H9 (cell line): ENCODE data around the gene L3MBTL4. TPM values are rescaled to one million over a fixed set of nuclear protein-coding genes. Genes with fewer than 3 reads are reported as not detected.

Experiments used
- DNase-seq: peaks from one replicate; pipeline ENCODE4 v3.0.0-alpha.2; 2017
- H2AFZ ChIP-seq: one replicate; pipeline ENCODE4 v1.6.1; 2013; ENCODE audit warnings: mild to moderate bottlenecking, low read length, control low read depth, moderate library complexity
- H2AK5ac ChIP-seq: 2 replicates; pipeline ENCODE4 v1.6.1; 2013; ENCODE audit warnings: low read length, control low read depth, mixed read lengths; ENCODE audit not compliant: insufficient read length
- H2BK120ac ChIP-seq: one replicate; pipeline ENCODE4 v1.6.1; 2013; ENCODE audit warnings: low read depth, mild to moderate bottlenecking, low read length, control low read depth, inconsistent platforms; ENCODE audit not compliant: poor library complexity, severe bottlenecking
- H2BK12ac ChIP-seq: 2 replicates; pipeline ENCODE4 v1.6.1; 2013; ENCODE audit warnings: low read length, control low read depth, mixed read lengths, low read depth; ENCODE audit not compliant: insufficient read length
- H2BK15ac ChIP-seq: 2 replicates; pipeline ENCODE4 v1.6.1; 2013; ENCODE audit warnings: low read depth, low read length, control low read depth
- H2BK20ac ChIP-seq: one replicate; pipeline ENCODE4 v1.6.1; 2013; ENCODE audit warnings: low read depth, mild to moderate bottlenecking, low read length, control low read depth, inconsistent platforms; ENCODE audit not compliant: poor library complexity, severe bottlenecking
- H2BK5ac ChIP-seq: 2 replicates; pipeline ENCODE4 v1.6.1; 2013; ENCODE audit warnings: low read length, control low read depth, mixed read lengths; ENCODE audit not compliant: insufficient read length
- H3K14ac ChIP-seq: 2 replicates; pipeline ENCODE4 v1.6.1; 2013; ENCODE audit warnings: low read length, control low read depth; ENCODE audit not compliant: insufficient read depth
- H3K18ac ChIP-seq: 2 replicates; pipeline ENCODE4 v1.6.1; 2013; ENCODE audit warnings: low read depth, mild to moderate bottlenecking, mixed read lengths, low read length, control low read depth; ENCODE audit not compliant: insufficient read length
- H3K23ac ChIP-seq: 2 replicates; pipeline ENCODE4 v1.6.1; 2013; ENCODE audit warnings: low read length, control low read depth, mixed read lengths, low read depth; ENCODE audit not compliant: insufficient read length
- H3K23me2 ChIP-seq: 2 replicates; pipeline ENCODE4 v1.6.1; 2013; ENCODE audit warnings: low read depth, mild to moderate bottlenecking, mixed read lengths, low read length, control low read depth; ENCODE audit not compliant: insufficient read length, poor library complexity, severe bottlenecking
- H3K27ac ChIP-seq: 2 replicates; pipeline ENCODE4 v1.5.1; 2013; ENCODE audit warnings: low read length, control low read depth, mixed read lengths, low read depth; ENCODE audit not compliant: insufficient read length
- H3K27me3 ChIP-seq: 2 replicates; pipeline ENCODE4 v1.6.1; 2013; ENCODE audit warnings: low read length, control low read depth, inconsistent platforms; ENCODE audit not compliant: insufficient read depth
- H3K4ac ChIP-seq: 2 replicates; pipeline ENCODE4 v1.6.1; 2013; ENCODE audit warnings: low read depth, mild to moderate bottlenecking, control low read depth, inconsistent platforms, low read length, moderate library complexity
- H3K4me1 ChIP-seq: 2 replicates; pipeline ENCODE4 v1.6.1; 2013; ENCODE audit warnings: low read length, control low read depth, inconsistent platforms; ENCODE audit not compliant: insufficient read depth
- H3K4me2 ChIP-seq: 2 replicates; pipeline ENCODE4 v1.6.1; 2013; ENCODE audit warnings: low read length, control low read depth, mixed read lengths; ENCODE audit not compliant: insufficient read length, insufficient read depth
- H3K56ac ChIP-seq: 2 replicates; pipeline ENCODE4 v1.6.1; 2013; ENCODE audit warnings: low read depth, mild to moderate bottlenecking, mixed read lengths, low read length, control low read depth; ENCODE audit not compliant: insufficient read length
- H3K79me1 ChIP-seq: 2 replicates; pipeline ENCODE4 v1.6.1; 2013; ENCODE audit warnings: low read depth, mild to moderate bottlenecking, moderate library complexity, low read length, control low read depth, inconsistent platforms; ENCODE audit not compliant: insufficient read depth, poor library complexity, severe bottlenecking
- H3K79me2 ChIP-seq: 2 replicates; pipeline ENCODE4 v1.6.1; 2013; ENCODE audit warnings: low read length, control low read depth, inconsistent platforms; ENCODE audit not compliant: insufficient read depth
- H3K9ac ChIP-seq: 2 replicates; pipeline ENCODE4 v1.6.1; 2013; ENCODE audit warnings: low read length, control low read depth, mixed read lengths; ENCODE audit not compliant: insufficient read length; ENCODE audit errors: extremely low read depth
- H3K9me3 ChIP-seq: one replicate; pipeline ENCODE4 v1.6.1; 2013; ENCODE audit warnings: low read depth, low read length, inconsistent platforms; ENCODE audit not compliant: control insufficient read depth
- H3T11ph ChIP-seq: one replicate; pipeline ENCODE4 v1.6.1; 2013; ENCODE audit warnings: mild to moderate bottlenecking, low read length, control low read depth, inconsistent platforms
- H4K20me1 ChIP-seq: one replicate; pipeline ENCODE4 v1.6.1; 2013; ENCODE audit not compliant: control insufficient read depth, insufficient read length, insufficient read depth
- H4K5ac ChIP-seq: 2 replicates; pipeline ENCODE4 v1.6.1; 2013; ENCODE audit warnings: low read depth, mild to moderate bottlenecking, mixed read lengths, low read length, control low read depth; ENCODE audit not compliant: insufficient read length
- H4K8ac ChIP-seq: replicated peaks from 2 replicates; pipeline ENCODE4 v1.6.1; 2013; ENCODE audit warnings: low read length, control low read depth, mixed read lengths, low read depth; ENCODE audit not compliant: insufficient read length
- H4K91ac ChIP-seq: 2 replicates; pipeline ENCODE4 v1.6.1; 2013; ENCODE audit warnings: low read depth, mild to moderate bottlenecking, moderate library complexity, mixed read lengths, low read length, control low read depth; ENCODE audit not compliant: insufficient read length
- H3K27ac Mint-ChIP-seq, 3 experiments: 2 replicates in 2 of 3; 3 replicates in 1 of 3; pipeline ENCODE4 v1.8.0; 2020 to 2021; ENCODE audit warnings: mixed read lengths in 3 of 3, mild to moderate bottlenecking in 1 of 3, moderate library complexity in 1 of 3
- H3K27me3 Mint-ChIP-seq: 2 replicates; pipeline ENCODE4 v1.8.0; 2021; ENCODE audit warnings: low read depth, mild to moderate bottlenecking, moderate library complexity, mixed read lengths
- H3K36me3 Mint-ChIP-seq, 3 experiments: 2 replicates in 2 of 3; 3 replicates in 1 of 3; pipeline ENCODE4 v1.8.0; 2020 to 2021; ENCODE audit warnings: low read depth in 3 of 3, mixed read lengths in 3 of 3; ENCODE audit not compliant: insufficient read depth in 1 of 3
- H3K4me1 Mint-ChIP-seq, 2 experiments: 2 replicates each; pipeline ENCODE4 v1.8.0; 2020; ENCODE audit warnings: mixed read lengths in 2 of 2
- H3K4me3 Mint-ChIP-seq, 2 experiments: 2 replicates in 1 of 2; 3 replicates in 1 of 2; pipeline ENCODE4 v1.8.0; 2020 to 2021; ENCODE audit warnings: mild to moderate bottlenecking in 2 of 2, mixed read lengths in 2 of 2, moderate library complexity in 1 of 2
- H3K9me3 Mint-ChIP-seq, 2 experiments: 2 replicates in 1 of 2; 3 replicates in 1 of 2; pipeline ENCODE4 v1.8.0; 2020; ENCODE audit warnings: mild to moderate bottlenecking in 2 of 2, mixed read lengths in 2 of 2, moderate library complexity in 1 of 2
- WGBS: extraction: QIAGEN DNeasy Blood & Tissue Kit; methylation state at CpG from one replicate; pipeline ENCODE4 v1.1.7; 2013; ENCODE audit warnings: missing lambda C conversion rate, low lambda C conversion rate, mixed read lengths; ENCODE audit not compliant: insufficient read length; ENCODE audit errors: extremely low coverage; 5-methylcytosine and 5-hydroxymethylcytosine counted together
- total RNA-seq: library from RNA; stranded (reverse); gene quantifications from 2 replicates; pipeline ENCODE4 v1.2.1, GENCODE V29; 2021
- TF ChIP-seq, protein P1 (sequence below): fragments of 200-600 bp; sonication (generic); conservative IDR thresholded peaks from 3 replicates; pipeline ENCODE4 v1.8.0; 2021; ENCODE audit warnings: antibody characterized with exemption, mild to moderate bottlenecking

Gene L3MBTL4
- total RNA-seq, 1 experiment from 2014 or later = 1.9 TPM

DNA sequence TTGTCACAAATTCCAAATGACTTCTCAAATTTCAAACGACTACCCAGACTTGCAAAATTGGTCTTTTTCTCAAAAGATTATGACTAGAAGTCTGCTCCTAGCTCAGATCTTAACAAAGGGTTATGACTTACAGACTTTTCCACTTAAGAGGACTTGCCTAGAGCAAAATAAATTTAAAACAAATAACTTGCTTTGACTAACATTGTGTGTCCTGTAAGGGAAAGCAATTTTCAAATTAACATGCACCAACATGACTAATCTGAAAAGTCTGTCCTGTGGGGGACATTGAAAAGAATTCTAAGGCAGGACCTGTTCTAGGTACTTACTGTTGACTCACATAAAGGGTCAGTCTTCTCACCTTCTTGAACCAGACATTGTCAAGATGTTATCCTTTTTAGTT is 465.9 kb downstream of the L3MBTL4 start:
- Histone ChIP-seq H2BK20ac (no peak overlapping the region), H3K23me2 (no peaks in the 10 kb centered on the region), H3K79me2 (no peaks in the 10 kb centered on the region), H3T11ph (no peak overlapping the region), H2AFZ (no peak overlapping the region), H3K18ac (no peak overlapping the region), H3K14ac (no peak overlapping the region), H3K4me2 (no peak overlapping the region), H2AK5ac (no peak overlapping the region), H3K9ac (no peak overlapping the region), H2BK120ac (no peak overlapping the region), H4K91ac (no peak overlapping the region), H3K23ac (no peak overlapping the region), H3K4ac (no peak overlapping the region), H4K20me1 (no peaks in the 10 kb centered on the region), H3K4me1 (no peaks in the 10 kb centered on the region; the same call in 1 of the 2 replicates), H3K56ac (no peak overlapping the region), H4K8ac (no peak overlapping the region), H3K27me3 (no peaks in the 10 kb centered on the region), H3K27ac (no peak overlapping the region), H4K5ac (no peak overlapping the region), H2BK12ac (no peak overlapping the region), H2BK5ac (no peak overlapping the region), H2BK15ac (no peak overlapping the region), H3K9me3 (no peaks in the 10 kb centered on the region), H3K79me1 (no peaks in the 10 kb centered on the region)
- H3K27ac Mint-ChIP-seq = no peak overlapping the region
- H3K9me3 Mint-ChIP-seq = no peaks in the 10 kb centered on the region
- TF ChIP-seq, protein P1, sequence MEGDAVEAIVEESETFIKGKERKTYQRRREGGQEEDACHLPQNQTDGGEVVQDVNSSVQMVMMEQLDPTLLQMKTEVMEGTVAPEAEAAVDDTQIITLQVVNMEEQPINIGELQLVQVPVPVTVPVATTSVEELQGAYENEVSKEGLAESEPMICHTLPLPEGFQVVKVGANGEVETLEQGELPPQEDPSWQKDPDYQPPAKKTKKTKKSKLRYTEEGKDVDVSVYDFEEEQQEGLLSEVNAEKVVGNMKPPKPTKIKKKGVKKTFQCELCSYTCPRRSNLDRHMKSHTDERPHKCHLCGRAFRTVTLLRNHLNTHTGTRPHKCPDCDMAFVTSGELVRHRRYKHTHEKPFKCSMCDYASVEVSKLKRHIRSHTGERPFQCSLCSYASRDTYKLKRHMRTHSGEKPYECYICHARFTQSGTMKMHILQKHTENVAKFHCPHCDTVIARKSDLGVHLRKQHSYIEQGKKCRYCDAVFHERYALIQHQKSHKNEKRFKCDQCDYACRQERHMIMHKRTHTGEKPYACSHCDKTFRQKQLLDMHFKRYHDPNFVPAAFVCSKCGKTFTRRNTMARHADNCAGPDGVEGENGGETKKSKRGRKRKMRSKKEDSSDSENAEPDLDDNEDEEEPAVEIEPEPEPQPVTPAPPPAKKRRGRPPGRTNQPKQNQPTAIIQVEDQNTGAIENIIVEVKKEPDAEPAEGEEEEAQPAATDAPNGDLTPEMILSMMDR = no peak
- H3K4me3 Mint-ChIP-seq = no peak overlapping the region
- no peak for DNase-seq
- WGBS = no CpG with 5 or more reads among the region's 1 CpG
- peaks cover 7 to 10% of the 10 kb centered on the region in 2 experiments; a peak in 3 of 4 replicates for H3K4me1 Mint-ChIP-seq
- H3K36me3 Mint-ChIP-seq = no peaks in the 10 kb centered on the region
- no peaks in the 10 kb centered on the region for H3K27me3 Mint-ChIP-seq
